ENCODE measurements around the gene METTL26.

The METTL26 gene

GRCh38 chr16:679814-680624 lies 43.9 kb upstream of the METTL26 start, which contains the start of gene STUB1:
STUB1 (plus strand) TSS chr16:680410; CDS start chr16:680526, 116 bp downstream.
- Histone ChIP-seq H3K9ac (ENCODE audit: low read depth in 1 of 2, low read length in 2 of 2) (peak within 1 kb of the TSS; percentile 78 to 80), H3K27me3 (ENCODE audit: control insufficient read depth in 1 of 2, insufficient read depth in 2 of 2, low read length in 2 of 2) (no peaks in the 10 kb centered on the region), H3K27ac (ENCODE audit: low read depth, low read length) (peak within 1 kb of the TSS; percentile 97), H3K4me1 (ENCODE audit: control insufficient read depth in 1 of 2, insufficient read depth in 2 of 2, low read length in 2 of 2) (peaks cover 33 to 55% of the 10 kb centered on the region in 2 donors), H3K36me3 (ENCODE audit: control insufficient read depth in 1 of 2, insufficient read depth in 2 of 2, low read length in 2 of 2) (peaks cover 18 to 21% of the 10 kb centered on the region in 2 donors), H3K4me3 (ENCODE audit: low read depth in 1 of 2, low read length in 2 of 2) (peak within 1 kb of the TSS; percentile 79 to 84), H3K9me3 (ENCODE audit: control insufficient read depth in 1 of 2, low read length in 2 of 2) (no peaks in the 10 kb centered on the region)

- Histone ChIP-seq H3K4me1 (ENCODE audit: control insufficient read depth in 1 of 2, insufficient read depth in 2 of 2, low read length in 2 of 2) (peaks cover 34 to 53% of the 10 kb centered on the region in 2 donors), H3K9ac (ENCODE audit: low read depth in 1 of 2, low read length in 2 of 2) (peak overlapping the region in 1 of 2 donors; percentile 2), H3K27ac (ENCODE audit: low read depth, low read length) (peak overlapping the region; percentile 57), H3K27me3 (ENCODE audit: control insufficient read depth in 1 of 2, insufficient read depth in 2 of 2, low read length in 2 of 2) (no peaks in the 10 kb centered on the region), H3K4me3 (ENCODE audit: low read depth in 1 of 2, low read length in 2 of 2) (peak overlapping the region; percentile 35 to 72), H3K9me3 (ENCODE audit: control insufficient read depth in 1 of 2, low read length in 2 of 2) (no peaks in the 10 kb centered on the region), H3K36me3 (ENCODE audit: control insufficient read depth in 1 of 2, insufficient read depth in 2 of 2, low read length in 2 of 2) (peaks cover 18 to 22% of the 10 kb centered on the region in 2 donors)
Measured at GRCh38 chr16:678858-679813, 43.0 kb upstream of the METTL26 start.

- Histone ChIP-seq H3K4me1 (ENCODE audit: control insufficient read depth in 1 of 2, insufficient read depth in 2 of 2, low read length in 2 of 2) (peaks cover 32 to 48% of the 10 kb centered on the region in 2 donors), H3K27ac (ENCODE audit: low read depth, low read length) (no peak overlapping the region), H3K4me3 (ENCODE audit: low read depth in 1 of 2, low read length in 2 of 2) (no peak overlapping the region), H3K9me3 (ENCODE audit: control insufficient read depth in 1 of 2, low read length in 2 of 2) (no peaks in the 10 kb centered on the region), H3K9ac (ENCODE audit: low read depth in 1 of 2, low read length in 2 of 2) (no peak overlapping the region), H3K27me3 (ENCODE audit: control insufficient read depth in 1 of 2, insufficient read depth in 2 of 2, low read length in 2 of 2) (no peaks in the 10 kb centered on the region), H3K36me3 (ENCODE audit: control insufficient read depth in 1 of 2, insufficient read depth in 2 of 2, low read length in 2 of 2) (peaks cover 18 to 29% of the 10 kb centered on the region in 2 donors)
Measured at GRCh38 chr16:678209-678857, 42.2 kb upstream of the METTL26 start.

GRCh38 chr16:677316-678190 lies 41.4 kb upstream of the METTL26 start:
- Histone ChIP-seq H3K36me3 (ENCODE audit: control insufficient read depth in 1 of 2, insufficient read depth in 2 of 2, low read length in 2 of 2) (peaks cover 16 to 29% of the 10 kb centered on the region in 2 donors), H3K9ac (ENCODE audit: low read depth in 1 of 2, low read length in 2 of 2) (no peak overlapping the region), H3K9me3 (ENCODE audit: control insufficient read depth in 1 of 2, low read length in 2 of 2) (no peaks in the 10 kb centered on the region), H3K4me1 (ENCODE audit: control insufficient read depth in 1 of 2, insufficient read depth in 2 of 2, low read length in 2 of 2) (peaks cover 29 to 41% of the 10 kb centered on the region in 2 donors), H3K4me3 (ENCODE audit: low read depth in 1 of 2, low read length in 2 of 2) (peak overlapping the region in 1 of 2 donors; percentile 35), H3K27ac (ENCODE audit: low read depth, low read length) (no peak overlapping the region), H3K27me3 (ENCODE audit: control insufficient read depth in 1 of 2, insufficient read depth in 2 of 2, low read length in 2 of 2) (no peaks in the 10 kb centered on the region)

GRCh38 chr16:676913-677312 lies 40.8 kb upstream of the METTL26 start:
- Histone ChIP-seq H3K9ac (ENCODE audit: low read depth in 1 of 2, low read length in 2 of 2) (peak overlapping the region in 1 of 2 donors; percentile 43), H3K36me3 (ENCODE audit: control insufficient read depth in 1 of 2, insufficient read depth in 2 of 2, low read length in 2 of 2) (peaks cover 14 to 29% of the 10 kb centered on the region in 2 donors), H3K9me3 (ENCODE audit: control insufficient read depth in 1 of 2, low read length in 2 of 2) (no peaks in the 10 kb centered on the region), H3K27ac (ENCODE audit: low read depth, low read length) (no peak overlapping the region), H3K27me3 (ENCODE audit: control insufficient read depth in 1 of 2, insufficient read depth in 2 of 2, low read length in 2 of 2) (no peaks in the 10 kb centered on the region), H3K4me1 (ENCODE audit: control insufficient read depth in 1 of 2, insufficient read depth in 2 of 2, low read length in 2 of 2) (peaks cover 27 to 34% of the 10 kb centered on the region in 2 donors), H3K4me3 (ENCODE audit: low read depth in 1 of 2, low read length in 2 of 2) (peak overlapping the region in 1 of 2 donors; percentile 35)

- peaks cover 23 to 30% of the 10 kb centered on the region in 2 donors for H3K4me1 ChIP-seq (ENCODE audit: control insufficient read depth in 1 of 2, insufficient read depth in 2 of 2, low read length in 2 of 2)
- H3K9ac ChIP-seq (ENCODE audit: low read depth in 1 of 2, low read length in 2 of 2) = peak overlapping the region in 1 of 2 donors; percentile 43
- no peaks in the 10 kb centered on the region for H3K9me3 ChIP-seq (ENCODE audit: control insufficient read depth in 1 of 2, low read length in 2 of 2)
- H3K27me3 ChIP-seq (ENCODE audit: control insufficient read depth in 1 of 2, insufficient read depth in 2 of 2, low read length in 2 of 2) = no peaks in the 10 kb centered on the region
- H3K36me3 ChIP-seq (ENCODE audit: control insufficient read depth in 1 of 2, insufficient read depth in 2 of 2, low read length in 2 of 2) = peaks cover 11 to 29% of the 10 kb centered on the region in 2 donors
- no peak overlapping the region for H3K4me3 ChIP-seq (ENCODE audit: low read depth in 1 of 2, low read length in 2 of 2)
- no peak overlapping the region for H3K27ac ChIP-seq (ENCODE audit: low read depth, low read length)
Measured at GRCh38 chr16:676565-676902, 40.4 kb upstream of the METTL26 start.

GRCh38 chr16:675884-676564 lies 39.9 kb upstream of the METTL26 start:
- no peaks in the 10 kb centered on the region for H3K27me3 ChIP-seq (ENCODE audit: control insufficient read depth in 1 of 2, insufficient read depth in 2 of 2, low read length in 2 of 2)
- H3K9me3 ChIP-seq (ENCODE audit: control insufficient read depth in 1 of 2, low read length in 2 of 2) = no peaks in the 10 kb centered on the region
- peaks cover 10 to 31% of the 10 kb centered on the region in 2 donors for H3K36me3 ChIP-seq (ENCODE audit: control insufficient read depth in 1 of 2, insufficient read depth in 2 of 2, low read length in 2 of 2)
- H3K4me1 ChIP-seq (ENCODE audit: control insufficient read depth in 1 of 2, insufficient read depth in 2 of 2, low read length in 2 of 2) = peaks cover 18 to 25% of the 10 kb centered on the region in 2 donors
- peak overlapping the region; percentile 43 to 51 for H3K9ac ChIP-seq (ENCODE audit: low read depth in 1 of 2, low read length in 2 of 2)
- no peak overlapping the region for H3K27ac ChIP-seq (ENCODE audit: low read depth, low read length)
- H3K4me3 ChIP-seq (ENCODE audit: low read depth in 1 of 2, low read length in 2 of 2) = peak overlapping the region in 1 of 2 donors; percentile 40

GRCh38 chr16:674968-675883 lies 39.1 kb upstream of the METTL26 start, which contains the start of gene RHBDL1:
RHBDL1 (plus strand) TSS chr16:675671; CDS start chr16:675791, 120 bp downstream.
- Histone ChIP-seq H3K27ac (ENCODE audit: low read depth, low read length) (no peak within 1 kb of the TSS), H3K27me3 (ENCODE audit: control insufficient read depth in 1 of 2, insufficient read depth in 2 of 2, low read length in 2 of 2) (no peaks in the 10 kb centered on the region), H3K9ac (ENCODE audit: low read depth in 1 of 2, low read length in 2 of 2) (peak within 1 kb of the TSS; percentile 43 to 51), H3K36me3 (ENCODE audit: control insufficient read depth in 1 of 2, insufficient read depth in 2 of 2, low read length in 2 of 2) (peaks cover 17 to 39% of the 10 kb centered on the region in 2 donors), H3K4me3 (ENCODE audit: low read depth in 1 of 2, low read length in 2 of 2) (peak within 1 kb of the TSS; percentile 40 to 57), H3K4me1 (ENCODE audit: control insufficient read depth in 1 of 2, insufficient read depth in 2 of 2, low read length in 2 of 2) (peaks cover 15 to 22% of the 10 kb centered on the region in 2 donors), H3K9me3 (ENCODE audit: control insufficient read depth in 1 of 2, low read length in 2 of 2) (no peaks in the 10 kb centered on the region)
